ENCODE data around the gene TDRD15. TPM values are rescaled to one million over a fixed set of nuclear protein-coding genes. Genes with fewer than 3 reads are reported as not detected.

Gene TDRD15
- total RNA-seq, 4 donors from 2014 or later, result 0.34 TPM; not detected in 3

GRCh38 chr2:21095178-21095577, 28.6 kb upstream of the TDRD15 start:
- no peak for TF ChIP-seq CTCF (IDR thresholded peaks at IDR 0.05)
- no peak for TF ChIP-seq POLR2A (IDR thresholded peaks at IDR 0.05)
- no peaks in the 10 kb centered on the region for H3K4me1 ChIP-seq
- WGBS, 2 donors, result 33% methylated on average over 1 of the region's 1 CpG
- H3K36me3 ChIP-seq, result no peaks in the 10 kb centered on the region
- H3K4me3 ChIP-seq, result no peak overlapping the region
- no peaks in the 10 kb centered on the region for H3K9me3 ChIP-seq
- intact Hi-C loops (cut with DNase I), result no loop called here
- no peak for DNase-seq
- H3K27me3 ChIP-seq, result no peaks in the 10 kb centered on the region
- no peak overlapping the region for H3K27ac ChIP-seq

- H3K4me3 ChIP-seq, result no peak overlapping the region
- H3K4me1 ChIP-seq, result no peaks in the 10 kb centered on the region
- no peak overlapping the region for H3K27ac ChIP-seq
- intact Hi-C loops (cut with DNase I), result no loop called here
- H3K27me3 ChIP-seq, result no peaks in the 10 kb centered on the region
- TF ChIP-seq POLR2A (IDR thresholded peaks at IDR 0.05) (no peak), CTCF (IDR thresholded peaks at IDR 0.05) (no peak)
- 60 to 79% methylated on average over 3 of the region's 3 CpGs for WGBS, 2 donors
- no peaks in the 10 kb centered on the region for H3K36me3 ChIP-seq
- H3K9me3 ChIP-seq, result no peaks in the 10 kb centered on the region
- no peak for DNase-seq
These were observed 28.1 kb upstream of the TDRD15 start for GRCh38 chr2:21095714-21096113.

- intact Hi-C loops (cut with DNase I), result no loop called here
- 74 to 86% methylated on average over 1 of the region's 1 CpG for WGBS, 2 donors
- Histone ChIP-seq H3K27me3 (no peaks in the 10 kb centered on the region), H3K27ac (no peak overlapping the region), H3K9me3 (no peaks in the 10 kb centered on the region), H3K4me1 (no peaks in the 10 kb centered on the region), H3K36me3 (no peaks in the 10 kb centered on the region), H3K4me3 (no peak overlapping the region)
- DNase-seq, result no peak
- no peak for TF ChIP-seq CTCF (IDR thresholded peaks at IDR 0.05)
These were observed 27.3 kb upstream of the TDRD15 start for GRCh38 chr2:21096458-21096857.

GRCh38 chr2:21097331-21097730, 26.4 kb upstream of the TDRD15 start:
- Histone ChIP-seq H3K27me3 (no peaks in the 10 kb centered on the region), H3K27ac (no peak overlapping the region), H3K4me3 (no peak overlapping the region), H3K36me3 (no peaks in the 10 kb centered on the region), H3K9me3 (no peaks in the 10 kb centered on the region), H3K4me1 (no peaks in the 10 kb centered on the region)
- intact Hi-C loops (cut with DNase I), result no loop called here
- TF ChIP-seq POLR2A (IDR thresholded peaks at IDR 0.05) (no peak), CTCF (IDR thresholded peaks at IDR 0.05) (no peak)
- no peak for DNase-seq
- 56 to 71% methylated on average over 4 to 6 of the region's 6 CpGs for WGBS, 2 donors

- TF ChIP-seq POLR2A (IDR thresholded peaks at IDR 0.05), result no peak
- no peak for TF ChIP-seq CTCF (IDR thresholded peaks at IDR 0.05)
- intact Hi-C loops (cut with DNase I), result no loop called here
These were observed 25.5 kb upstream of the TDRD15 start for GRCh38 chr2:21098294-21098693.

More at GRCh38 chr2:21098294-21098693, 25.5 kb upstream of the TDRD15 start:
- no peaks in the 10 kb centered on the region for H3K27me3 ChIP-seq
- H3K4me3 ChIP-seq, result no peak overlapping the region
- H3K4me1 ChIP-seq, result no peaks in the 10 kb centered on the region
- H3K9me3 ChIP-seq, result no peaks in the 10 kb centered on the region
- DNase-seq, result no peak
- no peak overlapping the region for H3K27ac ChIP-seq
- 73 to 76% methylated on average over 1 of the region's 1 CpG for whole genome bisulfite sequencing, 2 donors
- no peaks in the 10 kb centered on the region for H3K36me3 ChIP-seq

Data from esophagus squamous epithelium (tissue), 5 donors.